ENCODE measurements around the gene RMI1. TPM values are rescaled to one million over a fixed set of nuclear protein-coding genes. Genes with fewer than 3 reads are reported as not detected.
A peak's percentile ranks its signal among the peaks of the same experiment; 100 is the strongest.
"Not testable (repeated sequence)": the region's sequence is repeated elsewhere in the genome, so short reads cannot be mapped to it uniquely, and the experiment has no call there.

The RMI1 gene
- polyA plus RNA-seq, 1 donor (not counting 4 experiments of a cell fraction or from before 2014, with no cell fraction given) = 3.6 TPM

DNA sequence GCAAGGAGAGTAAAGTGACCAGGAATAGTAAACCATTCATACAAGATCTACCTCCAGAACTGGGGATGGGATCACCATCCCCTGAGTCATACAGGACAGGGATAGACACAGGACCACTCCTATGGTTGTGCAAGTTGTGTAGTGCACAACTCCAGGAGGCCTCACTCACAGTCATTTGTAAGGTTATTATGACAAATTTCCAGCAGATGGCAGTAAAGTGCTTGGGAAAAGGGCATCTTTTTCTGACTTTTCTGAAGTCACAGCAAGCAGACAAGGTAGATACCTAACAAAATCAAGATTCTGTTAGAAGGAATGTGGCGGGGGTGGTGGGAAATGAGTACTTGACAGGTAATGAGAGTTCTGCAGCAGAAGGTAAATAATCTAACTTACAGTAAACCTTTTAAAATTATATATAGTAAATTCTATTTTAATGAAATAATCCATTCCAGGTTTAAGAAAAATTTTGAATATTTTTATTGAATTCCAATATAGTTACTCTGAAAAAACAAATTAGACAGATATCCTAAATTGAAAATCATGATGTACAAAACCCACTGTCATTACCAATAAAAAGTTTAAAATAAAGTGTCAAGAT is 42.6 kb upstream of the RMI1 start:
- FAIRE-seq = peak; percentile 44
- no peak overlapping the region for H2AFZ ChIP-seq (ENCODE audit: control insufficient read depth, low read length)
- DNase-seq (ENCODE audit: low read depth, low spot score) = no peak

DNA sequence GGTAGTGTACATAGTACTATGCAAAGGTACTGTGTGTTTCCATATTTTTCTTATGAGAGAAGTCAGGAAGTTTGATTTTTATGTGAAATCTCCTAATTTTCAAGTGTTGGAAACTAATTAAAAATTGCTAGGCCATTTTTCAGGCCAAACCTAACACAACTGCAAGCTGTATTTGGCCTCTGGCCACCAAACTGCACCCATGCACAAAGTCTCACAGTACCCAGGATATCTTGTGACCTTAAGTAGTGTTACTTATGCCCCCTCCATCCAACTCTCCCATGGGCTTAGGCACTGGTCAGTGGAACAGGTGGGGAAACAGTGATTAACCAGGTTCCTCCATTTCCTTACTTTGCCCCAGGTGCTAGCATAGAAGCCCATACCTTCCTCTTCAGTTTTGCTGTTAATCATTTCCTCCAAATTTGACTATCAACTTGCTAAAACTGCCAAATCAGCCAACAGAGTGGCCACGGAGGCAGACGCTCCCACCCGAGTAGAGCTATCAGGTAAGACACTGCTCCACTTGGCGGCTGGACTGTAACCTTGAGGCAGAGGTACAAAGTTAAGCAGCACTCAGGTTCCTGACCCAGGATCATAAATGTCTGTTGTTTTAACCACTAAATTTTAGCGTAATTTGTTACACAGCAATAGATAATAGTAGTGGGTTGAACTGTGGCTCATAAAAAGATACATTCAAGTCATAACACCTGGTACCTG is 39.9 kb upstream of the RMI1 start:
- DNase-seq (ENCODE audit: low read depth, low spot score) (no peak), FAIRE-seq (no peak)
- Histone ChIP-seq H4K20me1 (ENCODE audit: control insufficient read depth, extremely low read depth, insufficient read depth, low read length) (no peaks in the 10 kb centered on the region), H3K9ac (ENCODE audit: control insufficient read depth, extremely low read depth, insufficient read depth, low read length) (no peak overlapping the region), H3K27ac (ENCODE audit: control insufficient read depth, insufficient read depth, low read length) (no peak overlapping the region), H3K27me3 (ENCODE audit: control insufficient read depth, extremely low read depth, insufficient read depth, low read length) (no peaks in the 10 kb centered on the region), H3K4me3 (ENCODE audit: control insufficient read depth in 2 of 3, extremely low read depth in 1 of 3, insufficient read depth in 2 of 3, low read depth in 1 of 3, low read length in 3 of 3) (no peak overlapping the region), H3K79me2 (ENCODE audit: control insufficient read depth, insufficient read depth, low read length) (no peaks in the 10 kb centered on the region), H3K9me1 (ENCODE audit: control insufficient read depth, extremely low read depth, insufficient read depth, low read length) (no peaks in the 10 kb centered on the region), H3K4me1 (ENCODE audit: control insufficient read depth, extremely low read depth, insufficient read depth, low read length) (no peaks in the 10 kb centered on the region), H3K4me2 (ENCODE audit: control insufficient read depth, extremely low read depth, insufficient read depth, low read depth, low read length) (no peak overlapping the region), H3K9me3 (ENCODE audit: control insufficient read depth, low read depth, low read length) (no peaks in the 10 kb centered on the region), H3K36me3 (ENCODE audit: control insufficient read depth in 2 of 2, extremely low read depth in 1 of 2, insufficient read depth in 2 of 2, low read length in 2 of 2) (peaks cover 0 to 7% of the 10 kb centered on the region in 2 experiments), H2AFZ (ENCODE audit: control insufficient read depth, low read length) (no peak overlapping the region)
- no peak for TF ChIP-seq EZH2 (IDR thresholded peaks at IDR 0.05; ENCODE audit: low read length)
- TF ChIP-seq, protein P1, sequence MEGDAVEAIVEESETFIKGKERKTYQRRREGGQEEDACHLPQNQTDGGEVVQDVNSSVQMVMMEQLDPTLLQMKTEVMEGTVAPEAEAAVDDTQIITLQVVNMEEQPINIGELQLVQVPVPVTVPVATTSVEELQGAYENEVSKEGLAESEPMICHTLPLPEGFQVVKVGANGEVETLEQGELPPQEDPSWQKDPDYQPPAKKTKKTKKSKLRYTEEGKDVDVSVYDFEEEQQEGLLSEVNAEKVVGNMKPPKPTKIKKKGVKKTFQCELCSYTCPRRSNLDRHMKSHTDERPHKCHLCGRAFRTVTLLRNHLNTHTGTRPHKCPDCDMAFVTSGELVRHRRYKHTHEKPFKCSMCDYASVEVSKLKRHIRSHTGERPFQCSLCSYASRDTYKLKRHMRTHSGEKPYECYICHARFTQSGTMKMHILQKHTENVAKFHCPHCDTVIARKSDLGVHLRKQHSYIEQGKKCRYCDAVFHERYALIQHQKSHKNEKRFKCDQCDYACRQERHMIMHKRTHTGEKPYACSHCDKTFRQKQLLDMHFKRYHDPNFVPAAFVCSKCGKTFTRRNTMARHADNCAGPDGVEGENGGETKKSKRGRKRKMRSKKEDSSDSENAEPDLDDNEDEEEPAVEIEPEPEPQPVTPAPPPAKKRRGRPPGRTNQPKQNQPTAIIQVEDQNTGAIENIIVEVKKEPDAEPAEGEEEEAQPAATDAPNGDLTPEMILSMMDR (optimal IDR thresholded peaks at IDR 0.05 in 1 of 3, IDR thresholded peaks at IDR 0.05 in 1 of 3, conservative IDR thresholded peaks at IDR 0.05 in 1 of 3; ENCODE audit: extremely low read depth in 1 of 3, insufficient read depth in 2 of 3, low read length in 3 of 3) = no peak
- dilution Hi-C loops (cut with MboI; ENCODE audit: extremely low pct_ligation_motif_present, low sequenced_read_pairs) = no loop called here

More for the DNA sequence above, 42.6 kb upstream of the RMI1 start:
- no peaks in the 10 kb centered on the region for H4K20me1 ChIP-seq (ENCODE audit: control insufficient read depth, extremely low read depth, insufficient read depth, low read length)
- H3K9me1 ChIP-seq (ENCODE audit: control insufficient read depth, extremely low read depth, insufficient read depth, low read length) = no peaks in the 10 kb centered on the region
- no peak overlapping the region for H3K4me2 ChIP-seq (ENCODE audit: control insufficient read depth, extremely low read depth, insufficient read depth, low read depth, low read length)
- no peak overlapping the region for H3K9ac ChIP-seq (ENCODE audit: control insufficient read depth, extremely low read depth, insufficient read depth, low read length)
- no peak for TF ChIP-seq EZH2 (IDR thresholded peaks at IDR 0.05; ENCODE audit: low read length)
- TF ChIP-seq, protein P1 (optimal IDR thresholded peaks at IDR 0.05 in 1 of 3, IDR thresholded peaks at IDR 0.05 in 1 of 3, conservative IDR thresholded peaks at IDR 0.05 in 1 of 3; ENCODE audit: extremely low read depth in 1 of 3, insufficient read depth in 2 of 3, low read length in 3 of 3) = peak; percentile 52 to 59 (median 57)
- H3K27me3 ChIP-seq (ENCODE audit: control insufficient read depth, extremely low read depth, insufficient read depth, low read length) = no peaks in the 10 kb centered on the region
- H3K27ac ChIP-seq (ENCODE audit: control insufficient read depth, insufficient read depth, low read length) = no peak overlapping the region
- H3K9me3 ChIP-seq (ENCODE audit: control insufficient read depth, low read depth, low read length) = no peaks in the 10 kb centered on the region
- H3K79me2 ChIP-seq (ENCODE audit: control insufficient read depth, insufficient read depth, low read length) = no peaks in the 10 kb centered on the region
- H3K4me3 ChIP-seq (ENCODE audit: control insufficient read depth in 2 of 3, extremely low read depth in 1 of 3, insufficient read depth in 2 of 3, low read depth in 1 of 3, low read length in 3 of 3) = no peak overlapping the region
- H3K36me3 ChIP-seq (ENCODE audit: control insufficient read depth in 2 of 2, extremely low read depth in 1 of 2, insufficient read depth in 2 of 2, low read length in 2 of 2) = peaks cover 0 to 5% of the 10 kb centered on the region in 2 experiments
- dilution Hi-C loops (cut with MboI; ENCODE audit: extremely low pct_ligation_motif_present, low sequenced_read_pairs) = no loop called here
- peaks cover 19% of the 10 kb centered on the region for H3K4me1 ChIP-seq (ENCODE audit: control insufficient read depth, extremely low read depth, insufficient read depth, low read length)

DNA sequence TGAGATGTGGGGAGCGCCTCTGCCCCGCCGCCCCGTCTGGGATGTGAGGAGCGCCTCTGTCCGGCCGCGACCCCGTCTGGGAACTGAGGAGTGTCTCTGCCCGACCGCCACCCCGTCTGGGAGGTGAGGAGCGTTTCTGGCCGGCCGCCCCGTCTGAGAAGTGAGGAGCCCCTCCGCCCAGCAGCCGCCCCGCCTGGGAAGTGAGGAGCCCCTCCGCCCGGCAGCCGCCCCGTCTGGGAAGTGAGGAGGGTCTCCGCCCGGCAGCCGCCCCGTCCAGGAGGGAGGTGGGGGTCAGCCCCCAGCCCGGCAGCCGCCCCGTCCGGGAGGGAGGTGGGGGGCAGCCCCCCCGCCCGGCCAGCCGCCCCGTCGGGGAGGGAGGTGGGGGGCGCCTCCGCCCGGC is 32.5 kb upstream of the RMI1 start:
- H3K9me1 ChIP-seq (ENCODE audit: control insufficient read depth, extremely low read depth, insufficient read depth, low read length); H4K20me1 ChIP-seq (ENCODE audit: control insufficient read depth, extremely low read depth, insufficient read depth, low read length); H3K4me3 ChIP-seq (ENCODE audit: control insufficient read depth in 2 of 3, extremely low read depth in 1 of 3, insufficient read depth in 2 of 3, low read depth in 1 of 3, low read length in 3 of 3); H3K9ac ChIP-seq (ENCODE audit: control insufficient read depth, extremely low read depth, insufficient read depth, low read length); H3K27me3 ChIP-seq (ENCODE audit: control insufficient read depth, extremely low read depth, insufficient read depth, low read length); H3K4me1 ChIP-seq (ENCODE audit: control insufficient read depth, extremely low read depth, insufficient read depth, low read length); DNase-seq (ENCODE audit: low read depth, low spot score); H3K36me3 ChIP-seq (ENCODE audit: control insufficient read depth in 2 of 2, extremely low read depth in 1 of 2, insufficient read depth in 2 of 2, low read length in 2 of 2); H3K79me2 ChIP-seq (ENCODE audit: control insufficient read depth, insufficient read depth, low read length); H3K9me3 ChIP-seq (ENCODE audit: control insufficient read depth, low read depth, low read length); H3K27ac ChIP-seq (ENCODE audit: control insufficient read depth, insufficient read depth, low read length); H2AFZ ChIP-seq (ENCODE audit: control insufficient read depth, low read length); H3K4me2 ChIP-seq (ENCODE audit: control insufficient read depth, extremely low read depth, insufficient read depth, low read depth, low read length); dilution Hi-C loops (cut with MboI; ENCODE audit: extremely low pct_ligation_motif_present, low sequenced_read_pairs); FAIRE-seq: not testable (repeated sequence)

All from keratinocyte (primary cell).